HG02884 (cell line): ENCODE results near the gene LBHD2.
"Not testable (repeated sequence)": the region's sequence is repeated elsewhere in the genome, so short reads cannot be mapped to it uniquely, and the experiment has no call there.

Experiments
- ATAC-seq: cut with Tn5 transposase; IDR thresholded peaks from one replicate; pipeline ENCODE4 v1.9.1; 2021; ENCODE audit warnings: mild to moderate bottlenecking, moderate library complexity; ENCODE audit not compliant: unreplicated experiment

The LBHD2 gene

GRCh38 chr14:103118018-103118662 is 34.1 kb downstream of the LBHD2 start:
- ATAC-seq, result no peak

- no peak for ATAC-seq
Measured at GRCh38 chr14:103118663-103119404, 34.8 kb downstream of the LBHD2 start.

- ATAC-seq, result not testable (repeated sequence)
Measured at GRCh38 chr14:103119527-103119926, 35.5 kb downstream of the LBHD2 start.

GRCh38 chr14:103121121-103121845 is 37.3 kb downstream of the LBHD2 start:
- ATAC-seq, result no peak

GRCh38 chr14:103121846-103122584 is 38.0 kb downstream of the LBHD2 start:
- no peak for ATAC-seq

- no peak for ATAC-seq
Measured at GRCh38 chr14:103122585-103122946, 38.6 kb downstream of the LBHD2 start.

GRCh38 chr14:103122947-103123633 is 39.1 kb downstream of the LBHD2 start, which contains the start of gene TNFAIP2:
Gene TNFAIP2 (plus strand): TSS chr14:103123461. CDS start chr14:103126458, 2,997 bp downstream.
- no peak for ATAC-seq

GRCh38 chr14:103123634-103124500 is 39.9 kb downstream of the LBHD2 start:
- ATAC-seq, result no peak

- no peak for ATAC-seq
Measured at GRCh38 chr14:103124501-103125001, 40.5 kb downstream of the LBHD2 start.

GRCh38 chr14:103125098-103126070 is 41.4 kb downstream of the LBHD2 start:
- ATAC-seq, result no peak

- ATAC-seq, result no peak
Measured at GRCh38 chr14:103126088-103126872, 42.3 kb downstream of the LBHD2 start.

- ATAC-seq, result no peak
Measured at GRCh38 chr14:103126873-103127304, 42.9 kb downstream of the LBHD2 start.

- ATAC-seq, result no peak
Measured at GRCh38 chr14:103127356-103127755, 43.3 kb downstream of the LBHD2 start.

GRCh38 chr14:103127861-103128598 is 44.0 kb downstream of the LBHD2 start:
- ATAC-seq, result no peak

- no peak for ATAC-seq
Measured at GRCh38 chr14:103128631-103129300, 44.8 kb downstream of the LBHD2 start.
